GM12891 (cell line): Measurements from ENCODE around the gene BBLN.

Experiments used
- PAX5 ChIP-seq: IDR thresholded peaks from 2 replicates; pipeline ENCODE4 v1.6.1; 2011; ENCODE audit warnings: low read length, moderate library complexity, mild to moderate bottlenecking; ENCODE audit not compliant: insufficient read depth, severe bottlenecking
- POLR2A ChIP-seq: IDR thresholded peaks from 2 replicates; pipeline ENCODE4 v1.6.1; 2011; ENCODE audit warnings: low read depth, low read length, control low read depth
- POLR2AphosphoS5 ChIP-seq: IDR thresholded peaks from 2 replicates; pipeline ENCODE4 v1.6.1; 2011; ENCODE audit warnings: low read depth, low read length, control low read depth
- POU2F2 ChIP-seq: IDR thresholded peaks from 2 replicates; pipeline ENCODE4 v1.6.1; 2011; ENCODE audit warnings: low read depth, mild to moderate bottlenecking, control low read depth, low read length, moderate library complexity
- SPI1 ChIP-seq: IDR thresholded peaks from 2 replicates; pipeline ENCODE4 v1.6.1; 2011; ENCODE audit warnings: low read depth, low read length, control low read depth
- TAF1 ChIP-seq: IDR thresholded peaks from 2 replicates; pipeline ENCODE4 v1.6.1; 2011; ENCODE audit warnings: low read depth, low read length, control low read depth

- TF ChIP-seq POLR2A: no peak
- no peak for TF ChIP-seq POLR2AphosphoS5
- no peak for TF ChIP-seq PAX5
- TF ChIP-seq SPI1: no peak
- TF ChIP-seq TAF1: no peak
- TF ChIP-seq POU2F2: no peak
Measured at GRCh38 chr9:128142596-128142995, 17.5 kb upstream of the BBLN start.
